D721Med (cell line): ENCODE data around the gene GRAMD2B.
"Not testable (repeated sequence)": the region's sequence is repeated elsewhere in the genome, so short reads cannot be mapped to it uniquely, and the experiment has no call there.

Experiments used
- DNase-seq: peaks from one replicate; pipeline ENCODE4 v3.0.0; 2011; ENCODE audit warnings: low spot score; ENCODE audit not compliant: insufficient read length
- FAIRE-seq: peaks from 2 replicates; lab custom pipeline; 2011; peaks lifted over from hg19 to GRCh38; lab: Jason Lieb, UNC
- CTCF ChIP-seq: IDR thresholded peaks from 2 replicates; pipeline ENCODE4 v1.5.1; 2012; ENCODE audit warnings: mild to moderate bottlenecking, control low read depth; ENCODE audit not compliant: insufficient read depth; ENCODE audit errors: missing control alignments

GRAMD2B gene

GRCh38 chr5:126395198-126395597 lies 28.0 kb upstream of the GRAMD2B start:
- FAIRE-seq = no peak
- DNase-seq = no peak
- TF ChIP-seq CTCF = no peak

GRCh38 chr5:126395605-126396004 lies 27.6 kb upstream of the GRAMD2B start:
- DNase-seq (no peak), FAIRE-seq (peak; percentile 56)
- TF ChIP-seq CTCF = no peak

GRCh38 chr5:126396721-126397120 lies 26.5 kb upstream of the GRAMD2B start:
- not testable (repeated sequence) for DNase-seq, FAIRE-seq

GRCh38 chr5:126398791-126399190 lies 24.4 kb upstream of the GRAMD2B start:
- TF ChIP-seq CTCF = no peak
- DNase-seq = no peak
- no peak for FAIRE-seq

GRCh38 chr5:126400621-126401251 lies 22.5 kb upstream of the GRAMD2B start:
- FAIRE-seq (no peak), DNase-seq (no peak)
- TF ChIP-seq CTCF = no peak

GRCh38 chr5:126402621-126403555 lies 20.3 kb upstream of the GRAMD2B start:
- FAIRE-seq (no peak), DNase-seq (no peak)
- no peak for TF ChIP-seq CTCF

GRCh38 chr5:126403876-126404275 lies 19.3 kb upstream of the GRAMD2B start:
- no peak for TF ChIP-seq CTCF
- FAIRE-seq = no peak
- no peak for DNase-seq
